HEK293 (cell line): ENCODE results near the gene ADA.

ENCODE experiments used
- CTCF ChIA-PET: fragments of 350-600 bp; formaldehyde crosslinking; extraction: SDS; loops from one replicate; lab custom pipeline; 2021; ENCODE audit warnings: antibody characterized with exemption; lab: Yijun Ruan, JAX
- POLR2A ChIA-PET: fragments of 300-600 bp; formaldehyde crosslinking; extraction: SDS; loops from one replicate; lab custom pipeline; 2020; ENCODE audit warnings: antibody characterized with exemption, inconsistent platforms; lab: Yijun Ruan, JAX
- H3K27ac ChIP-seq: fragments of 200-500 bp; sonication (Bioruptor generic); 2 replicates; pipeline ENCODE4 v1.5.1; 2014; ENCODE audit warnings: low read depth, low read length, control low read depth, inconsistent platforms; ENCODE audit errors: extremely low read depth
- H3K36me3 ChIP-seq, 2 experiments: fragments of 200-500 bp in 1 of 2; sonication (Bioruptor generic) in 1 of 2; 1 replicate in 1 of 2; 2 replicates in 1 of 2; pipeline ENCODE4 v1.5.1; 2014 to 2017; ENCODE audit warnings: inconsistent platforms in 2 of 2, low read length in 2 of 2; ENCODE audit not compliant: control insufficient read depth in 2 of 2, insufficient read depth in 1 of 2
- H3K4me1 ChIP-seq: fragments of 200-500 bp; sonication (Bioruptor generic); 2 replicates; pipeline ENCODE4 v1.5.1; 2014; ENCODE audit warnings: mild to moderate bottlenecking, low read length, inconsistent platforms; ENCODE audit not compliant: control insufficient read depth, insufficient read depth
- H3K4me3 ChIP-seq: 2 replicates; pipeline ENCODE4 v1.5.1; 2011; ENCODE audit warnings: low read depth, mild to moderate bottlenecking, control low read depth, low read length, moderate library complexity
- H3K9me3 ChIP-seq: fragments of 200-500 bp; sonication (Bioruptor generic); 2 replicates; pipeline ENCODE4 v1.5.1; 2014; ENCODE audit warnings: low read depth, low read length, inconsistent platforms; ENCODE audit not compliant: control insufficient read depth, insufficient read depth
- EGR2 ChIP-seq: fragments of 450-650 bp; formaldehyde crosslinking; IDR thresholded peaks from 2 replicates; pipeline ENCODE4 v1.5.1; 2016; ENCODE audit warnings: low read depth, missing biosample characterization, missing genetic modification characterization
- KLF8 ChIP-seq: fragments of 450-650 bp; formaldehyde crosslinking; IDR thresholded peaks from 2 replicates; pipeline ENCODE4 v1.5.1; 2016; ENCODE audit warnings: missing biosample characterization, missing genetic modification characterization
- OSR2 ChIP-seq: fragments of 450-650 bp; formaldehyde crosslinking; IDR thresholded peaks from 2 replicates; pipeline ENCODE4 v1.5.1; 2016; ENCODE audit warnings: missing biosample characterization, missing genetic modification characterization
- SCRT1 ChIP-seq: fragments of 450-650 bp; formaldehyde crosslinking; IDR thresholded peaks from 2 replicates; pipeline ENCODE4 v1.5.1; 2016; ENCODE audit warnings: missing biosample characterization, missing genetic modification characterization, borderline replicate concordance
- ZBTB7A ChIP-seq: fragments of 450-650 bp; formaldehyde crosslinking; IDR thresholded peaks from 2 replicates; pipeline ENCODE4 v1.5.1; 2016; ENCODE audit warnings: low read depth, missing biosample characterization, missing genetic modification characterization
- ZNF112 ChIP-seq: fragments of 450-650 bp; formaldehyde crosslinking; IDR thresholded peaks from 2 replicates; pipeline ENCODE4 v1.5.0; 2017; ENCODE audit warnings: missing biosample characterization, missing genetic modification characterization
- ZNF148 ChIP-seq: fragments of 450-650 bp; formaldehyde crosslinking; IDR thresholded peaks from 2 replicates; pipeline ENCODE4 v1.5.0; 2017; ENCODE audit warnings: missing biosample characterization, missing genetic modification characterization, borderline replicate concordance
- ZNF248 ChIP-seq: fragments of 450-650 bp; formaldehyde crosslinking; IDR thresholded peaks from 2 replicates; pipeline ENCODE4 v1.5.1; 2017; ENCODE audit warnings: missing biosample characterization, missing genetic modification characterization
- ZNF26 ChIP-seq: fragments of 450-650 bp; formaldehyde crosslinking; IDR thresholded peaks from 2 replicates; pipeline ENCODE4 v1.5.1; 2016; ENCODE audit warnings: missing biosample characterization, missing genetic modification characterization
- ZNF391 ChIP-seq: fragments of 450-650 bp; formaldehyde crosslinking; IDR thresholded peaks from 2 replicates; pipeline ENCODE4 v1.5.1; 2016; ENCODE audit warnings: low read depth, missing biosample characterization, missing genetic modification characterization, borderline replicate concordance
- ZNF513 ChIP-seq: fragments of 450-650 bp; IDR thresholded peaks from 2 replicates; pipeline ENCODE4 v1.5.1; 2018; ENCODE audit warnings: missing biosample characterization, missing genetic modification characterization
- ZSCAN18 ChIP-seq: fragments of 450-650 bp; formaldehyde crosslinking; IDR thresholded peaks from 2 replicates; pipeline ENCODE4 v1.5.1; 2016; ENCODE audit warnings: missing biosample characterization, missing genetic modification characterization

The ADA gene

GRCh38 chr20:44633872-44634600 lies 17.5 kb downstream of the ADA start:
- H3K36me3 ChIP-seq: peaks cover 0 to 15% of the 10 kb centered on the region in 2 experiments; a peak in 2 of 3 replicates
- no peaks in the 10 kb centered on the region for H3K4me1 ChIP-seq
- no peak overlapping the region for H3K4me3 ChIP-seq
- POLR2A ChIA-PET: no interaction called here
- H3K27ac ChIP-seq: no peak overlapping the region
- CTCF ChIA-PET: interaction anchor here (0.7 kb wide), 2 partner anchors 30 to 405 kb away, joined by 3 read pairs; no protein-coding TSS in a partner anchor
- no peaks in the 10 kb centered on the region for H3K9me3 ChIP-seq
- TF ChIP-seq OSR2 (tag by site-specific recombination): no peak
- no peak for TF ChIP-seq ZNF112 (tag by site-specific recombination)
- TF ChIP-seq ZNF391: no peak
- TF ChIP-seq ZNF148: no peak
- no peak for TF ChIP-seq KLF8 (tag by site-specific recombination)
- TF ChIP-seq ZBTB7A: no peak
- TF ChIP-seq SCRT1 (tag by site-specific recombination): no peak
- TF ChIP-seq EGR2 (tag by site-specific recombination): no peak
- no peak for TF ChIP-seq ZNF248 (tag by site-specific recombination)

- CTCF ChIA-PET: interaction anchor here (0.6 kb wide), 1 partner anchor 146 kb away, joined by 4 read pairs; no protein-coding TSS in a partner anchor
- Histone ChIP-seq H3K4me1 (no peaks in the 10 kb centered on the region), H3K27ac (no peak overlapping the region)
- TF ChIP-seq ZSCAN18: no peak
- TF ChIP-seq ZNF26 (tag by site-specific recombination): no peak
- TF ChIP-seq ZNF513: no peak
- TF ChIP-seq, all 188 proteins: peak for 0
- H3K9me3 ChIP-seq: no peaks in the 10 kb centered on the region
- no peak overlapping the region for H3K4me3 ChIP-seq
- H3K36me3 ChIP-seq: peaks cover 0 to 19% of the 10 kb centered on the region in 2 experiments; a peak in 2 of 3 replicates
- POLR2A ChIA-PET: no interaction called here
These were observed 18.2 kb downstream of the ADA start for GRCh38 chr20:44633187-44633810.
